GM13977 (cell line): ENCODE data around the gene DNMT3A.

ENCODE experiments used
- DNase-seq: peaks from one replicate; pipeline ENCODE4 v3.0.0; 2012; ENCODE audit warnings: low spot score
- CTCF ChIP-seq: IDR thresholded peaks from 2 replicates; pipeline ENCODE4 v1.5.1; 2012; ENCODE audit warnings: mild to moderate bottlenecking, control low read depth; ENCODE audit not compliant: insufficient read depth; ENCODE audit errors: extremely low read depth, missing control alignments
- in situ Hi-C: fragments of 300-500 bp; cut with MboI; formaldehyde crosslinking; loops from one replicate; pipeline ENCODE4 v1.12.0; 2022; ENCODE audit warnings: low sequenced_read_pairs, low pct_unique_long_range_greater_than_20kb, mixed read lengths, inconsistent platforms; ENCODE audit not compliant: unreplicated experiment

Gene DNMT3A

DNA sequence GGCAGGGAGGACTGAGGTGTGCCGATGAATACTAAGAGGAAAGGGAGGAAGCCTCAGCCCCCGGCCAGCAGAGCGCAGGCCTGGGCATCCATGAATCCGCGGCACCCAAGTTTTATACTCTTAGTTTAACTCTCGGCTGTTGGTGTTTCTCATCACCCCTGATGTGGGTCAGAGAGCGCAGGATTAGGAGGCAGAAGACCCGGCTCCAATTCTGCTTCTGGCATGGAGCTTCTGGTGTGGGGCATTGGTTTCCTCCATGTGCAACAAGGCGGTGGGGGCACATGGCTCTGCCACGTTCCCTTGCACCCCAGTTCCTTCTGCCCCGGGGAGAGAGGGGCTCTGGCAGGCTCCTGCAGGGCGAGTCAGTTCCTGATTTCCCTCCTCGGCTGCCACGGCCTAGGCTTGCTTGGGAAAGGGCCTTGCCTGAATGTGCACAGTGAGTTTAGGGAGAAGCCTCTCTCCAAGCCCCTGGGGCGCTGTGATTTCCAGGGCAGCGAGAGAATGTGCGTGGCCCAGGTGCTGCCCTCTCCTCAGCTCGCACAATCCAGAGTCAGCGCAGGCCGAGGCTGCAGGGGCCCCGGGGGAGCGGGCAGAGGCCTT, 36.2 kb upstream of the DNMT3A start:
- no peak for TF ChIP-seq CTCF
- in situ Hi-C loops = no loop called here
- no peak for DNase-seq

GRCh38 chr2:25376750-25377621, 35.3 kb upstream of the DNMT3A start:
- TF ChIP-seq CTCF = peak; percentile 94
- in situ Hi-C loops = no loop called here
- DNase-seq = peak; percentile 94

DNA sequence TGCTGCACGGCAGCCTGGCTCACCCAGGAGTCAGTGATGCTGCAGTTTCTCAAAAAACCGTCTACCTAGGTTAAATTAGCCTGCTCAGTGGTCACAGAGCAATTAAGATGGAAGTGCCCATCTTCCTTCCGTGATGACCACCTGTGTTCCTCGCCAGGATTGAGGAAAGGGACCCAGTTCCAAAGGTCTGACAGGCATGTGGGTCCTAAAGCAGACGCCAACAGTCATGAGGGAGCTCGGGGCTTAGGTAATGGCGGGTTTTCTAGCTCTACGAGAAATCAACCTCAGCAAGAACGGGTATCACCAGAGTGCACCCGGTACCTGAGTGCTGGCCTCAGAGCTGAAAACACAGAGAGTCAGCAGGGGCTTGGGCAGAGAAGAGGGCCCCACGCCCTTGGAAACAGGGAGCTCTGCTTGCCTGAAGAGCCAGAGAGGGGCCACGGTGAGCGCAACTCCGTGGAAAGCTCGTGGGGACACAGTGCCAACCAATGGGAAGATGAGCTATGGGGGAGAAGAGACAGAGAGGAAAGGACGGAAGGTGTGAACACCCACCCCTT, 34.3 kb upstream of the DNMT3A start:
- no peak for DNase-seq
- in situ Hi-C loops = no loop called here
- TF ChIP-seq CTCF = no peak

DNA sequence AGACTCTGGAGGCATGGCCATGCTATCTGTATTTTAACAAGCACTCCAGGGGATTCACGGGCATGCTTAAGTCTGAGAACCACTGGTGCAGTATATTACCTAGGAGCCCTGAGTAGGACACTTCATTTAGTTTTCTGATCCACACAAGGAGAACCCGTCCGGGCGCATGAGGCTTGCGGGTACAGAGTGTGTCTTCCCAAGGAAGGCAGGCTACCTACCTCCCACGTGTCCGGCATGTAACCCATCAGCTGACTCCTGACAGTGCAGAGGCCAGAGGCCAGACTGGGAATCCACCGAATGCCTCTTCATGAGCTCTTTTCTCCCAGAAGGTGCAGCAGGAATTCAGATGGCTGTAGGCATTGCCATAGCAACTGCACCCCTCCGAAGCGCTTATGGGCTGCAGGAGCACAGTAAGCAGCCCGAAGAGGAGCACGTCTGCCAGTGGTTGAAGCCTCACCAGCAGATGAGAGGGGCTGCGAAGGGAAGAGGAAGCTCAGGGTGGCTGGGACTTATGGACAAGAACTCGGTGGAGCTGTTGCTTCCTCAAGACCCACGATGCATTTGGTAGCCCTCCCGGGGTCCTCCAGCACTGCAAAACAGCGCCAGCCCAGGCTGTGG, 33.8 kb upstream of the DNMT3A start:
- in situ Hi-C loops = no loop called here
- DNase-seq = no peak
- TF ChIP-seq CTCF = no peak

- no peak for DNase-seq
- TF ChIP-seq CTCF = no peak
- in situ Hi-C loops = no loop called here
Measured at GRCh38 chr2:25374827-25375226, 33.1 kb upstream of the DNMT3A start.

- in situ Hi-C loops = no loop called here
- DNase-seq = no peak
- TF ChIP-seq CTCF = no peak
Measured at GRCh38 chr2:25374411-25374810, 32.7 kb upstream of the DNMT3A start.
